SK-N-SH (cell line): ENCODE measurements around the gene PEX16. TPM values are rescaled to one million over a fixed set of nuclear protein-coding genes. Genes with fewer than 3 reads are reported as not detected.

Experiments used
- CTCF ChIA-PET: fragments of 300-600, 350-600 bp; formaldehyde crosslinking; extraction: SDS; loops from one replicate; lab custom pipeline; 2021; lab: Yijun Ruan, JAX
- POLR2A ChIA-PET: fragments of 350-600 bp; sonication (Branson Sonifier 250); formaldehyde crosslinking; extraction: SDS; loops from one replicate; lab custom pipeline; 2020; ENCODE audit warnings: antibody characterized with exemption, inconsistent platforms; lab: Yijun Ruan, JAX
- DNase-seq: peaks from one replicate; pipeline ENCODE4 v3.0.0; 2012
- H2AFZ ChIP-seq: fragments of 200-600 bp; sonication (generic); 2 replicates; pipeline ENCODE4 v1.8.1; 2016; ENCODE audit warnings: antibody characterized with exemption, mild to moderate bottlenecking, low read depth
- H3F3A ChIP-seq: fragments of 200-600 bp; sonication (generic); replicated peaks from 2 replicates; pipeline ENCODE3; 2016; ENCODE audit warnings: antibody characterized with exemption, mild to moderate bottlenecking; ENCODE audit not compliant: insufficient read depth
- H3K27ac ChIP-seq, 2 experiments: fragments of 200-500 bp in 1 of 2; fragments of 200-600 bp in 1 of 2; sonication (Bioruptor generic) in 1 of 2; sonication (generic), shearing (Covaris generic) in 1 of 2; 2 replicates each; pipeline versions ENCODE4 v1.5.1 to v1.6.1; 2014 to 2016; ENCODE audit warnings: low read depth in 2 of 2, inconsistent platforms in 1 of 2, low read length in 1 of 2, mild to moderate bottlenecking in 1 of 2, mixed read lengths in 1 of 2
- H3K27me3 ChIP-seq: fragments of 200-600 bp; sonication (generic), shearing (Covaris generic); 2 replicates; pipeline ENCODE4 v1.6.1; 2016; ENCODE audit warnings: mixed run types; ENCODE audit not compliant: insufficient read depth
- H3K36me3 ChIP-seq, 2 experiments: fragments of 200-500 bp in 1 of 2; fragments of 200-600 bp in 1 of 2; sonication (Bioruptor generic) in 1 of 2; sonication (generic) in 1 of 2; replicated peaks in 1 of 2; 2 replicates each; pipeline versions ENCODE3 to v1.5.1; 2014 to 2016; ENCODE audit warnings: low read length in 1 of 2, mild to moderate bottlenecking in 1 of 2; ENCODE audit not compliant: insufficient read depth in 2 of 2, control insufficient read depth in 1 of 2
- H3K4me1 ChIP-seq, 2 experiments: fragments of 200-500 bp in 1 of 2; fragments of 200-600 bp in 1 of 2; sonication (Bioruptor generic) in 1 of 2; sonication (generic), shearing (Covaris generic) in 1 of 2; 2 replicates each; pipeline versions ENCODE4 v1.5.1 to v1.6.1; 2014 to 2016; ENCODE audit warnings: low read depth in 1 of 2, low read length in 1 of 2, mixed run types in 1 of 2; ENCODE audit not compliant: insufficient read depth in 2 of 2, control insufficient read depth in 1 of 2
- H3K4me2 ChIP-seq: fragments of 200-600 bp; sonication (generic), shearing (Covaris generic); 2 replicates; pipeline ENCODE4 v1.6.1; 2017; ENCODE audit warnings: mixed run types
- H3K4me3 ChIP-seq, 2 experiments: fragments of 200-500 bp in 1 of 2; fragments of 200-600 bp in 1 of 2; sonication (Bioruptor generic) in 1 of 2; sonication (generic), shearing (Covaris generic) in 1 of 2; 2 replicates each; pipeline versions ENCODE4 v1.5.1 to v1.8.1; 2014 to 2016; ENCODE audit warnings: low read depth in 2 of 2, inconsistent platforms in 1 of 2, low read length in 1 of 2, mild to moderate bottlenecking in 1 of 2, mixed read lengths in 1 of 2, moderate library complexity in 1 of 2
- H3K79me2 ChIP-seq: fragments of 200-600 bp; sonication (generic); 2 replicates; pipeline ENCODE4 v1.8.1; 2017; ENCODE audit warnings: mild to moderate bottlenecking; ENCODE audit not compliant: insufficient read depth
- H3K9ac ChIP-seq: fragments of 200-600 bp; sonication (generic); 2 replicates; pipeline ENCODE4 v1.6.1; 2017; ENCODE audit warnings: mixed run types
- H3K9me2 ChIP-seq: fragments of 200-600 bp; sonication (generic); 2 replicates; pipeline ENCODE4 v1.6.1; 2017; ENCODE audit warnings: mixed run types
- H3K9me3 ChIP-seq: fragments of 200-600 bp; sonication (generic); 2 replicates; pipeline ENCODE4 v1.6.1; 2017; ENCODE audit warnings: mixed run types, mild to moderate bottlenecking, moderate library complexity
- H4K20me1 ChIP-seq: fragments of 200-600 bp; sonication (generic); 2 replicates; pipeline ENCODE4 v1.6.1; 2017; ENCODE audit warnings: mild to moderate bottlenecking, mixed run types; ENCODE audit not compliant: insufficient read depth
- CHD2 ChIP-seq: fragments of 150-350 bp; IDR thresholded peaks from 2 replicates; pipeline ENCODE4 v1.6.1; 2018; ENCODE audit warnings: low read length; ENCODE audit not compliant: partially characterized antibody
- ELF1 ChIP-seq: IDR thresholded peaks from 2 replicates; pipeline ENCODE4 v1.4.0; 2012
- EP300 ChIP-seq, 2 experiments: IDR thresholded peaks; 2 replicates each; pipeline versions ENCODE4 v1.4.0 to v1.6.1; 2012; ENCODE audit warnings: borderline replicate concordance in 1 of 2, low read depth in 1 of 2, low read length in 1 of 2
- FOXJ3 ChIP-seq: sonication (generic); formaldehyde crosslinking; IDR thresholded peaks from 2 replicates; pipeline ENCODE4 v1.5.1; 2020; ENCODE audit warnings: mild to moderate bottlenecking, missing genetic modification reagents
- GABPA ChIP-seq: IDR thresholded peaks from 2 replicates; pipeline ENCODE4 v1.4.0; 2012; ENCODE audit warnings: low read depth, mild to moderate bottlenecking
- MXI1 ChIP-seq: IDR thresholded peaks from 2 replicates; pipeline ENCODE4 v1.6.1; 2012; ENCODE audit warnings: mild to moderate bottlenecking, low read depth, low read length, improper control_type of control experiment
- NFIC ChIP-seq: IDR thresholded peaks from 2 replicates; pipeline ENCODE4 v1.4.0; 2012; ENCODE audit warnings: borderline replicate concordance
- NRF1 ChIP-seq: IDR thresholded peaks from 2 replicates; pipeline ENCODE4 v1.6.1; 2012; ENCODE audit warnings: low read depth, mild to moderate bottlenecking, low read length
- PBX3 ChIP-seq: IDR thresholded peaks from 2 replicates; pipeline ENCODE4; 2012
- POLR2AphosphoS5 ChIP-seq: IDR thresholded peaks from 2 replicates; pipeline ENCODE4 v1.6.1; 2012; ENCODE audit warnings: low read depth, low read length
- TAF1 ChIP-seq: IDR thresholded peaks from 2 replicates; pipeline ENCODE4 v1.6.1; 2012; ENCODE audit warnings: low read depth, mild to moderate bottlenecking, low read length, moderate library complexity, borderline replicate concordance
- TCF12 ChIP-seq: IDR thresholded peaks from 2 replicates; pipeline ENCODE4 v1.4.0; 2012
- USF2 ChIP-seq: fragments of 150-350 bp; IDR thresholded peaks from 2 replicates; pipeline ENCODE4 v1.6.1; 2017; ENCODE audit warnings: antibody characterized with exemption, low read length, low read depth, borderline replicate concordance
- YY1 ChIP-seq: IDR thresholded peaks from 2 replicates; pipeline ENCODE4 v1.4.0; 2012; ENCODE audit warnings: low read depth, mild to moderate bottlenecking
- WGBS: methylation state at CpG from one replicate; pipeline ENCODE4 v1.1.6; 2017; ENCODE audit warnings: low lambda C conversion rate; 5-methylcytosine and 5-hydroxymethylcytosine counted together
- polyA plus RNA-seq, 3 experiments: library from polyadenylated mRNA; depleted of rRNA; stranded (reverse); fragments of >200 nt; gene quantifications; 2 replicates each; pipeline ENCODE4 v1.2.3, GENCODE V29; 2012
- TF ChIP-seq, protein P1 (sequence below): IDR thresholded peaks from 2 replicates; pipeline ENCODE4 v1.6.1; 2012; ENCODE audit warnings: mild to moderate bottlenecking, low read depth, low read length, moderate library complexity
- TF ChIP-seq, protein P2 (sequence below): IDR thresholded peaks from 2 replicates; pipeline ENCODE4 v1.4.0; 2012; ENCODE audit warnings: low read depth, borderline replicate concordance

The PEX16 gene
- polyA plus RNA-seq, 1 of the 3 experiments (the other 2 are of a cell fraction): 46.4 TPM

DNA sequence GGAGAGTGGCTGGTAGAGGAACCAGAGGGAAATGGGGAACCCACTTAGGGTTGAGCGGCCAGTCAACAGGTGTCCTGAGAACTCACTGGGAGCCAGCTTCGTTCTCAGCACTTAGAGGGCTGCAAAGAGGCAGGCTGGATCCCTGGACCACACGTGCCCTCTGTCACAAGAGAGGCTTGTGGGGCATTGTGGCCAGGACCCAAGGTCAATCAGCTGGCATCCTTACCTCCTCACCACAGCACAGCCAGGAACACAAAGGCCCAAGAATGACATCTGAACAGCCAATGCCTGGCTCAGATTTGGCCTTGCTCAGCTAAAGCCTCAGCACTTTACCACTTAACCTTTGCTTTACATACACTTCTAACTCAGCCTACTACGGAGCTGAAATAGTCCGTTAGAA lies 24.8 kb downstream of the PEX16 start:
- peak; percentile 2 for DNase-seq
- no peaks in the 10 kb centered on the region for H3K9me3 ChIP-seq
- H4K20me1 ChIP-seq: no peaks in the 10 kb centered on the region
- H3K27ac ChIP-seq: no peak overlapping the region
- H3K9ac ChIP-seq: no peak overlapping the region
- TF ChIP-seq MXI1 (no peak), PBX3 (no peak), USF2 (no peak), ELF1 (no peak), CHD2 (no peak), GABPA (no peak), YY1 (no peak), EP300 (IDR thresholded peaks at IDR 0.05; ENCODE audit: borderline replicate concordance in 1 of 2, low read depth in 1 of 2, low read length in 1 of 2) (no peak), POLR2AphosphoS5 (no peak), NFIC (no peak), FOXJ3 (CRISPR knock-in tag) (no peak), NRF1 (no peak), TAF1 (no peak), TCF12 (no peak)
- TF ChIP-seq, protein P1, sequence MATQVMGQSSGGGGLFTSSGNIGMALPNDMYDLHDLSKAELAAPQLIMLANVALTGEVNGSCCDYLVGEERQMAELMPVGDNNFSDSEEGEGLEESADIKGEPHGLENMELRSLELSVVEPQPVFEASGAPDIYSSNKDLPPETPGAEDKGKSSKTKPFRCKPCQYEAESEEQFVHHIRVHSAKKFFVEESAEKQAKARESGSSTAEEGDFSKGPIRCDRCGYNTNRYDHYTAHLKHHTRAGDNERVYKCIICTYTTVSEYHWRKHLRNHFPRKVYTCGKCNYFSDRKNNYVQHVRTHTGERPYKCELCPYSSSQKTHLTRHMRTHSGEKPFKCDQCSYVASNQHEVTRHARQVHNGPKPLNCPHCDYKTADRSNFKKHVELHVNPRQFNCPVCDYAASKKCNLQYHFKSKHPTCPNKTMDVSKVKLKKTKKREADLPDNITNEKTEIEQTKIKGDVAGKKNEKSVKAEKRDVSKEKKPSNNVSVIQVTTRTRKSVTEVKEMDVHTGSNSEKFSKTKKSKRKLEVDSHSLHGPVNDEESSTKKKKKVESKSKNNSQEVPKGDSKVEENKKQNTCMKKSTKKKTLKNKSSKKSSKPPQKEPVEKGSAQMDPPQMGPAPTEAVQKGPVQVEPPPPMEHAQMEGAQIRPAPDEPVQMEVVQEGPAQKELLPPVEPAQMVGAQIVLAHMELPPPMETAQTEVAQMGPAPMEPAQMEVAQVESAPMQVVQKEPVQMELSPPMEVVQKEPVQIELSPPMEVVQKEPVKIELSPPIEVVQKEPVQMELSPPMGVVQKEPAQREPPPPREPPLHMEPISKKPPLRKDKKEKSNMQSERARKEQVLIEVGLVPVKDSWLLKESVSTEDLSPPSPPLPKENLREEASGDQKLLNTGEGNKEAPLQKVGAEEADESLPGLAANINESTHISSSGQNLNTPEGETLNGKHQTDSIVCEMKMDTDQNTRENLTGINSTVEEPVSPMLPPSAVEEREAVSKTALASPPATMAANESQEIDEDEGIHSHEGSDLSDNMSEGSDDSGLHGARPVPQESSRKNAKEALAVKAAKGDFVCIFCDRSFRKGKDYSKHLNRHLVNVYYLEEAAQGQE: no peak
- TF ChIP-seq, protein P2, sequence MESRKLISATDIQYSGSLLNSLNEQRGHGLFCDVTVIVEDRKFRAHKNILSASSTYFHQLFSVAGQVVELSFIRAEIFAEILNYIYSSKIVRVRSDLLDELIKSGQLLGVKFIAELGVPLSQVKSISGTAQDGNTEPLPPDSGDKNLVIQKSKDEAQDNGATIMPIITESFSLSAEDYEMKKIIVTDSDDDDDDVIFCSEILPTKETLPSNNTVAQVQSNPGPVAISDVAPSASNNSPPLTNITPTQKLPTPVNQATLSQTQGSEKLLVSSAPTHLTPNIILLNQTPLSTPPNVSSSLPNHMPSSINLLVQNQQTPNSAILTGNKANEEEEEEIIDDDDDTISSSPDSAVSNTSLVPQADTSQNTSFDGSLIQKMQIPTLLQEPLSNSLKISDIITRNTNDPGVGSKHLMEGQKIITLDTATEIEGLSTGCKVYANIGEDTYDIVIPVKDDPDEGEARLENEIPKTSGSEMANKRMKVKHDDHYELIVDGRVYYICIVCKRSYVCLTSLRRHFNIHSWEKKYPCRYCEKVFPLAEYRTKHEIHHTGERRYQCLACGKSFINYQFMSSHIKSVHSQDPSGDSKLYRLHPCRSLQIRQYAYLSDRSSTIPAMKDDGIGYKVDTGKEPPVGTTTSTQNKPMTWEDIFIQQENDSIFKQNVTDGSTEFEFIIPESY: no peak
- H3K4me2 ChIP-seq: no peak overlapping the region
- peaks cover 0 to 19% of the 10 kb centered on the region in 2 experiments; a peak in 1 of 4 replicates for H3K4me1 ChIP-seq
- WGBS: 60% methylated on average over 4 of the region's 5 CpGs
- no peaks in the 10 kb centered on the region for H3K36me3 ChIP-seq
- H3F3A ChIP-seq: no peaks in the 10 kb centered on the region
- CTCF ChIA-PET: interaction anchor here (1.8 kb wide), 1 partner anchor 20 kb away, joined by 10 read pairs; no protein-coding TSS in a partner anchor
- H3K27me3 ChIP-seq: no peaks in the 10 kb centered on the region
- H2AFZ ChIP-seq: no peak overlapping the region
- H3K9me2 ChIP-seq: no peaks in the 10 kb centered on the region
- POLR2A ChIA-PET: no interaction called here
- H3K79me2 ChIP-seq: no peaks in the 10 kb centered on the region
- H3K4me3 ChIP-seq: no peak overlapping the region
